DMS 273 treated with DMSO at 0.1 percent for 48 hours (cell line): ENCODE measurements around the gene FAM171A2.
A peak's percentile ranks its signal among the peaks of the same experiment; 100 is the strongest.
"Not testable (repeated sequence)": the region's sequence is repeated elsewhere in the genome, so short reads cannot be mapped to it uniquely, and the experiment has no call there.

Experiments used
- DNase-seq: peaks from one replicate; lab custom pipeline; 2025; lab: John Stamatoyannopoulos, UW

Gene FAM171A2

DNA sequence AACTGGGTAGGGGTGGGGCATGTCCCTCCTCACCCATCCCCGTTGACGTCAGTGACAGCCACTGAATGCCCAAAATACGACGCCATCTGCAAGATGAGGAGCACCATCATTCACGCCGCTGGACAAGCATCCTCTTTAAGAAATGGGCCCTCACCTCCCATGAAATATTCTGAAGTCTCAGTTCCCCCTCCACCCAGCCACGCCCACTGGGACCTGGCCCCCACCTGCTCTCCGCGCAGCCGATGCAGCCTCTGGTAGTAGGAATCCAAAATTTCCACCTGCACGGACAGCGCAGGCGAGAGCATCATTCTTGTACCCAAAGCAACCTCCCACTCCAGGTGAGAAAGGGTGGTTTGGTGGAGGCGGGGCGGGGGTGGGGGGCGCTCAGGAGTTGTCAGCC, 20.2 kb upstream of the FAM171A2 start:
- DNase-seq: no peak

DNA sequence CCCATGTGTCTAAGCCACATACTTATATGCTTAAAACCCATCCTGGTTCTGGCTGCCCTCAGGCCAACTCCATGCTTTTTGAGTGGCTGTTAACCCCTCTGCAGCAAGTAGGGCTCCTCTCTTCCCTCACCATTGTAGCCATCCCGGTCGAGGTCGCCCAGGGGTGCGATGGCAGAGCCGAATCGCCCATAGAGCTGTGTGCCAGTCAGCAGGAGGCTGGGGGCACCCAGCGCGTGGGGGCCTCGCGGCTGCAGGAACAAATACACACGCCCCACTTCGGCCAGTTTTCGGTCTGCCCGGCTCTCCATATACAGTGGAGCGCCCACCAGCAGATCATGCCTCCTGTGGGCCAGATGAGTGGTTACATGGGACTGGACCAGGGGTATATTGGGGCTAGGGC, 19.7 kb upstream of the FAM171A2 start:
- DNase-seq: no peak

DNA sequence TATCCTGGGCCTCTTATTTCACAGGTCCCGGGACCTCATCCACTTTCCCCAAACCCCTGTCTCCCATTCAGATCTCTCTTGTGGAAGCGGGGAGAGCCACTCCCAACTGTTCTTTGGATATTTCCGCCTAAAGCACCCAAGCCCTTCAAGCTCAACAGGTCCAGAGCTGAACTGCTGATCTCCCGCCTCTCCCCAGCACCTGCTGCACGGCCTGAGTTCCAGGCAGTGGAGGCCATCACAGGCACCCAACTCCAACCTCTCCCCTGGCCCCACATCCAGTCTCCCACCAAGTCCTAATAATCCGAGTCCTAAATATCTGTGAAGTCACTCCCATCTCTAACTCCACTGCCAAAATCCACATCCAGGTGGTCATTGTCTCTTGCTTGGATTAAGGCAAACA, 19.3 kb upstream of the FAM171A2 start:
- DNase-seq: peak; percentile 24

DNA sequence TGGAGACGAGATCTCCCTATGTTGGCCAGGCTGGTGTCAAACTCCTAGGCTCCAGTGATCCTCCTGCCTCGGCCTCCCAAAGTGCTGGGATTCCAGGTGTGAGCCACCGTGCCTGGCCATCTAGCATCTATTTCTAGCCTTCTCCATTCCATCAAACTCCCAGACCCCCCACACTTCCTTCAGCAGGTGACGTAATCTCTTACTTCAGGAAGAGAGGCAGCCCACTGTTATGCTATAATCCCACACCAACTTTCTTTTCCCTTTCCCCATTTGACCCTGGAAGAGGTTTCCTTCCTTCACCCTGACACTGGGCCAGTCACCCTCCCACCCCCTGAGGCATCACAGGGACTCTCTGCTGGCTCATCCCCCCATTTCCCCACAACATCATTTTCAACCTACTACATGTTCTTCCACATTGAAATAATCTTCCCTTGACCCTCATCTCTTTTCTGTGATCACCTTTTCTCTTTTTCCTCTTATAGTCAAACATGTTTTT, 18.2 kb upstream of the FAM171A2 start:
- no peak for DNase-seq

DNA sequence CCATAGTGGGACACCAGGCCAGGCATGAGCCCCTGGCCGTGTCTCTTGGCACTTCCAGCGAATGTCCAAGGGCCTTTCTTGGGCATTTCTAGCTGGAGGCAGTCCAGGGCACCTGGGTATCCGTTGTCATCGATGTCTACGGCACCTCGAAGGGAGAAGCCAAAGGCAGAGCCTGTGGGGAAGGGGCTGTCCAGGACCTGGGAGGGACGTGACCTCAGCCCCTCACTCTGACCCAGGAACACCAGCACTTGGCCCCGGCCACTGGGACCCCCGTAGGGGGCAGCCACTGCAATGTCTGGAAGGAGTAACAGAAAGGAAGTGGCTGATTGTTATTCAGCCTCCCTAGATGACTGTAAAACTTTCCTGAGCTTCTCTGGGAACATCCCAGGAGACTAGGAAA, 17.1 kb upstream of the FAM171A2 start:
- DNase-seq: no peak

DNA sequence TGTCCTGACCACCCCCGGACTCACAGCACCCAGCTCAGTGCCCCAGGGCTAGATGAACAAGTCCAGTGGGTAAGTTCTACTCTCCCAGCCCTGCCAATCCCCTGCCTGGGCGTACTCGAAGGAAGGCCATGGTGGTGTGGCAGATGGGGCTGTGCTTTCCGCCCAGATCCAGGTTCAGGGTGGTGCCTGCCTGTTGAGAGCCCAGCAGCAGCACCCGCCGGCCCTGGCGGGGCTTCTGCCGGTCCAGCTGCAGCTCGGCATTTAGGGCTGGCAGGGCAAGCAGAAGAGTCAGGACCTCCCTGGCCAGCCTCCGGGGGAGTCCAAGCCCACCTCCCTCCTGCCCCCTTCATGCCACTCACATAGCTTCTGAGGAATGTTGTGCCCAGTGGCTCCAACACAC, 16.2 kb upstream of the FAM171A2 start:
- DNase-seq: no peak

DNA sequence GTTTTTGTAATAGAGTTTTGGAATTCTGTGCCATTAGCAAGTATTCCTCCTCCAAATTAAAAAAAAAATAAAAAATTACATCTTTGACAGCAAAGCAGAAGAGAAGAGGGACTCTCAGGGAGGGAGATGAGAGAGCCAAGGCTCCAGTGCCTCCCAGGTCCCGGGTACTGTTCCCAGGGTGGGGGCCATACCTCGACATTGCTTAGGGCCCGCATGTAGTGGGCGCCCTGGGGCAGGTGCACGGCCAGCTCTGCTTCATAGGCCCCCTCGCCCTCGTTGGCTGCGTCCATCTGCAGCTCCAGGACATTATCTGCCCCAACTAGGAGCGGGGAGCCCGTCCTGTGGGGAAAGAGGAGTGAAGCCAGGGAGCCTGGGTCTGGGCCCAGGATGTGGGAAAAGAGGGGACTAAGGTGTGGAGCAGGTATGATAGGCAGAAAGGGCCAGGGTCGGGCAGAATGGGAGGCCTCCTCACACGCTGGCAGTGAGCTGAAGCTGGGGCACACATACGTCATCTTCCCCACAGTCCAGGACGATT, 14.6 kb upstream of the FAM171A2 start:
- DNase-seq: no peak

DNA sequence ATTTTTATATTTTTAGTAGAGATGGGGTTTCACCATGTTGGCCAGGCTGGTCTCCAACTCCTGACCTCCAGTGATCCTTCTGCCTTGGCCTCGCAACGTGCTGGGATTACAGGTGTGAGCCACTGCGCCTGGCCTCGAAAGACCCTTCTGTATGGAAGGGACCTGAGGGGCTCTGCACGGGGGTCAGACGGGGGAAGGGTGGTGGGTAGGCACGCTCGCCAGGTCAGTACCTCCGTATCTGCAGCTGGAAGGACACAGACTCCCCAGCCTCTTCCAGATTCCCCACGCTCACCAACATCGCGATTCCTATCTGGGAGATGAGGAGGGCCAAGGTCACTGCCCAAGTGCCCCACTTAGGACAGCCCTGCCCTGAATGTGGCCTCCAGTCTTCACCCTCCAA, 13.1 kb upstream of the FAM171A2 start:
- DNase-seq: no peak

DNA sequence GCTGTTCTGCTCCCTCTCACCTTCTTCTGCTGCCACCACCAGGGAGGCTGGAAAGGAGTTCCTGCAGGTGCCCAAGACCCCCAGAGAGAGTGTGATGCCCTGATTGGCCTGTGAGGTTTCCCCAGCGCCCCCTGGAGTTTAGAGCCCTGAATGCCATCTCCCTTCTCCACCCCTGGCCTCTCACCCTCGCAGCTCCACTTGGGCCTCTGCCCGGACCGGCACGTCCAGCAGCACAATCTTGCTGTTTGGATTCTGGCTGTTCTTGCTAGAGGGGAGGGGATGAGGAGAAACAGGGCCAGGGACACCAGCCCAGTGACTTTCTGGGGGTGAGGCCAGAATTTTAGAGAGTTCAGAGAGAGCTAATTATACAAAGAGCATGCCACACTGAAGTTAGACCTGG, 12.5 kb upstream of the FAM171A2 start:
- no peak for DNase-seq

DNA sequence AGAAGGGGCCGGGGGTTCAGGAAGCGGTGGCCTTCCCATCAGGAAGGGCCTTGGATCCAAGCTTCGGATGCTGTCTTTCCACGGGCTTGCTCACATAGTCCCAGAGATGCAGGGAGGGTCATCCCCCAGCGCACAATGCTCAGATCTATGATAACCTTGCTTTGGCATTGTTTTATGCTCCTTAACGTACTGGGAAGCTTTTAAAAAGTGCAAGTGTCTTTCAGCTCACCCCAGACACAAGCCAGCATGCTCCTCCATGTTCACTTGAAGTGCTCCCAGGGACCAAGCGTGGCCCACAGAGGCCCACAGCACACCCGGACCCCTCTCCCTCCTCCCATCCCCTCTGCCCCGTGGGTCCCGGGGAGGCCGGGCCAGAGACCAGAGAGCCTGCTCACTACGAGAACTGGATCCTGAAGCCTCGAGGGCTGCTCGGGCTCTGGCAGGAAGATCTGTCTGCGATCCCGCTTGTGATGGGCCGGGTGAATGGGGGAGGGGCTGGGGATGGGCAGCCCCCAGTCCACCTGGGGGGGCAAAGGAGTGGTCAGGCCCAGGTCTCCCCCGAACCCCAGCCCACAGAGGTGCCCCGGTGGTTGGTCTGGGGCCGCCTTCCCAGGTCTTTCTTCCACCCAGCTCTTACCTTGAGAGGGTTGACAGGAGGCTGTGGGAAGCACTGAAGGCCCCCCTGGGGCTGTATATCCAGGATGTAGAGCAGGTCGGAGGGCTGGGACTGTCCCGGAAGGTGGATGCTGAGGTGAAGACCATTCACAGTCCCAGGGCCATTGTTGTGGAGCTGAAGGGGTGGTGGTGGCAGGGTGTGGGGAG, 11.8 kb upstream of the FAM171A2 start:
- no peak for DNase-seq

DNA sequence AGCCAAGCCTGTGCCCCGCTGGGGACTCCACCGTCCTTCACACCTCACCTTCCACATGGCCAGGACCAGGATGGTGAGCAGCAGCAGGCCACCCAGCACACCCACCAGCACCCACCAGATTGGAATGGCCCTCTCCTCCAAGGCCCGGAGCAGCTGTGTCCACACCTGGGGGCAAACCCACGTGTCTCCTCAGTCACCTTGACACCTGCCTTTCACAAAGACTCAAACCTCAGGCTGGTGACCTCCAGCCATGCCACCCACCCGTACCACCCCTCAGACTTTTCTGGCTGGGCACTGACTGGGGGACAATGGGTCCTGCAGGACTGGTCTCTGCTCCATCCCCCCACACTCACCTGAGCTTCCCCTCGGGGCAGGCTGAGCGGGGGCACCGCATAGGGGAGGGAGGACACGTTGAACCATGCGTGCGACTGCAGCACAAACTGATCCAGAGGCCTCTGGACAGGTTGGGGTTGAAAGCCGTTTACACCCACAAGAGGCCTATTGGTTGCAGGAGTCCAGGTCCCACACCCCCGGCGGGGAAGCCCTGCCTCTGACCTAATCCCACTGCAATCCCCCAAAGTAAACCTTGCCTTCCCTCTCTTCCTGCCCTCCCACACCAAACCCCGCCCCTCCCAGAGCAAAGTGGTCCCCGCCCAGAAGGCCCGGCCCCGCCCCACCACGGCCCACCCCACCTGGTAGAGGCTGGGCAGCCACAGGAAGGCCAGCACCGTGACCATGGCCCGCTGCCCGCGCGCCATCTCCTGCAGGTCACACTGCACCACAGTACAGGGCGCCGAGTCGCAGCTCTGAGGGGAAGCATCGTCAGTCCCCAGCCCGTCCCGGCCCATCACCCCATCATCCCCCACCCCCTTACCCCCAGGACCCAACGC, 10.9 kb upstream of the FAM171A2 start:
- DNase-seq: no peak

DNA sequence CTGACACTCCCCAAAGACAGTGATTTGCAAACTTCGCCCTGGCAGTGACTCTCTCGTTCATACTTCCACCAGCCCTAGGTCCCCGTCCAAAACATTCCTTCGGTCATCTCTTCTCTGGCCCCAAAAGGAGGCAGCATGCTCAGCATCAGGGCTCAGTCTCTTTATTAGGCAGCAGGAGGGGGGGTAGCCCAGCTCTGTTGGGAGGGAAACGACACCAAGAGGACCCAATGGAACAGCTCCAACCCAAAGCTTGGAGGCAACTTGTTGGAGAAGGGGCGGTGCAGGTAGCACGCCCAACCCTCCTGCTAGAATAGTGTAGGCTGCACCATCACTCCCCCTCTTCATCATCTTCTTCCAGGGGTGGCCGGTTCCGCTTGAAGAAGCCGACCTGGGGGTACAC, 8.4 kb upstream of the FAM171A2 start:
- no peak for DNase-seq

DNA sequence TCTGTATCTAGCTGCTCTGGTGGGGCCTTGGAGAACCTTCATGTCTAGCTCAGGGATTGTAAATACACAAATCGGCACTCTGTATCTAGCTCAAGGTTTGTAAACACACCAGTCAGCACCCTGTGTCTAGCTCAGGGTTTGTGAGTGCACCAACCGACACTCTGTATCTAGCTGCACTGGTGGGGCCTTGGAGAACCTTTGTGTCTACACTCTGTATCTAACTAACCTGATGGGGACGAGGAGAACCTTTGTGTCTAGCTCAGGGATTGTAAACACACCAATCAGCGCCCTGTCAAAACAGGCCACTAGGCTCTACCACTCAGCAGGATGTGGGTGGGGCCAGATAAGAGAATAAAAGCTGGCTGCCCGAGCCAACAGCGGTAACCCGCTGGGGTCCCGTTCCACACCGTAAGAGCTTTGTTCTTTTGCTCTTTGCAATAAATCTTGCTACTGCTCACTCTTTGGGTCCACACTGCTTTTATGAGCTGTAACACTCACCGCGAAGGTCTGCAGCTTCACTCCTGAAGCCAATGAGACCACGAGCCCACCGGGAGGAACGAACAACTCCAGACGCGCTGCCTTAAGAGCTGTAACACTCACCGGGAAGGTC, 5.9 kb upstream of the FAM171A2 start:
- DNase-seq: not testable (repeated sequence)

DNA sequence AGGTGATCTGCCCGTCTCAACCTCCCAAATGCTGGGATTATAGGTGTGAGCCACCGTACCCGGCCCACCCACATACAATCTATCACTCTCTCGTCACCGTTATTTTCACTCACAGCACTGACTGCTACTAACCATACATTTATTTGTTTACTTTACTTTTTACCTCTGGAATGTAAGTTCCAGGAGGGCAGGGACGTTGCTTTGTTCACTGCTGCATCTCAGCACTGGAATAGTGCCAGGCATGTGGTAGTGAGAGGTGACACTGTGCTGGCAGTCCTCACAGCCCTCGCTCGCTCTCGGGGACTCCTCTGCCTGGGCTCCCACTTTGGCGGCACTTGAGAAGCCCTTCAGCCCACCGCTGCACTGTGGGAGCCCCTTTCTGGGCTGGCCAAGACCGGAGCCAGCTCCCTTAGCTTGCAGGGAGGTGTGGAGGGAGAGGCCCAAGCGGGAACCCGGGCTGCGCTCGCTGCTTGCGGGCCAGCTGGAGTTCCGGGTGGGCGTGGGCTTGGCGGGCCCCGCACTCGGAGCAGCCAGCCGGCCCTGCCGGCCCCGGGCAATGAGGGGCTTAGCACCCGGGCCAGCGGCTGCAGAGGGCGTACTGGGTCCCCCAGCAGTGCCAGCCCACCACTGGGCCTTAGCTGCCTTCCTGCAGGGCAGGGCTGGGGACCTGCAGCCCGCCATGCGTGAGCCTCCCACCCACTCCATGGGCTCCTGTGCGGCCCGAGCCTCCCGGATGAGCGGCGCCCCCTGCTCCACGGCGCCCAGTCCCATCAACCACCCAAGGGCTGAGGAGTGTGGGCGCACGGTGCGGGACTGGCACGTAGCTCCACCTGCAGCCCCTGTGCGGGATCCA, 5.0 kb upstream of the FAM171A2 start:
- DNase-seq: not testable (repeated sequence)

DNA sequence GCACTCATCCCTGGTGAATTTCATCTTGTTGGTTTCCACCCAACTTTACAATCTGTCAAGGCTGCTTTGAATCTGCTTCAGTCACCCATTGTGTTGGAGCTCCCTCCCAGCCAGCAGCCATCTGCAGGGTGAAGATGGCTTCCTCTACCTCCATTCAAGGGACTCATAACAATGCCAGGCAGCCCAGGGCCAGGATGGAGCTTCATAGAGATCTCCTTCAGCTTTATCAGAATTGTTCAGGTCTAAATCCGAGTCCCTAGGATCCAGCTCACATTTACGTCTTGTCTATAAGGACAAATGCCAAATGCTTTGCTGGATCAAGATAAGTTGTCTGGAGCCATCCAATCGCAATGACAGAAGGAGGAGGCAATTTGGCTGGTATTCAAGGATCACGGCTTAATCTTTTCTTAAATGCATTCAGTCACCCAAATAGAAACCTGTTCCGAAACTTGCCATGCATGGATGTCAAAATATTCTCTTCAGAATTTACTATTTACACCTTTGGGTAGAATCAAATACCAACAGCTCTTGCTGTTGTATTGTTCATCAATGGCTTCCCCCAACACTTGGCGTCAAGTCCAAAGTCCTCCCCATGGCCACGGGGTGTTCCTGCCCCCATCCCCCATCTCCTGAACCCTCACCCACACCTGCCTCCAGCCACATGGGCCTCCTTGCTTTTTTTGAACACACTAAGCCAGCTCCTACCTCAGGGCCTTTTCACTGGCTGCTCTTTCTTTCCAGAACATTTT, 3.8 kb upstream of the FAM171A2 start:
- DNase-seq: no peak

DNA sequence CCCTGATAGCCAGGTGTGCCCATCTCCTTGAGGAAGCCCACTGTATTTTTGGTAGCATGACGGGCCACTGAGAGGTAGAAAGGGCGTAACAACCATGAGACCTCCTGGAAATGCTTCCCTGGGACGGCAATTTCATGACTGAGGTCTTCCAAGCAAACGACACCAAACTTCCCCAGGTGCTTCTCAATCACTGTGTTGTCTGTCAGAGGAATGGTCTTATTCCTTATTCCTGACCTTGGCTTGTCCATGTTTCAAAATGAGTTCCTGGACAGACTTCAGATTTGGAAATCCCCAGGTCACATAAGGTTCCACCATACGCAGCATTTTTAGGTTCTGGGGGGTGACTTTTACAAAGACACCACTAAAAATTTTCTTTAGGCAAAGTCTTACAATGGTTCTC, 1.4 kb upstream of the FAM171A2 start:
- not testable (repeated sequence) for DNase-seq

DNA sequence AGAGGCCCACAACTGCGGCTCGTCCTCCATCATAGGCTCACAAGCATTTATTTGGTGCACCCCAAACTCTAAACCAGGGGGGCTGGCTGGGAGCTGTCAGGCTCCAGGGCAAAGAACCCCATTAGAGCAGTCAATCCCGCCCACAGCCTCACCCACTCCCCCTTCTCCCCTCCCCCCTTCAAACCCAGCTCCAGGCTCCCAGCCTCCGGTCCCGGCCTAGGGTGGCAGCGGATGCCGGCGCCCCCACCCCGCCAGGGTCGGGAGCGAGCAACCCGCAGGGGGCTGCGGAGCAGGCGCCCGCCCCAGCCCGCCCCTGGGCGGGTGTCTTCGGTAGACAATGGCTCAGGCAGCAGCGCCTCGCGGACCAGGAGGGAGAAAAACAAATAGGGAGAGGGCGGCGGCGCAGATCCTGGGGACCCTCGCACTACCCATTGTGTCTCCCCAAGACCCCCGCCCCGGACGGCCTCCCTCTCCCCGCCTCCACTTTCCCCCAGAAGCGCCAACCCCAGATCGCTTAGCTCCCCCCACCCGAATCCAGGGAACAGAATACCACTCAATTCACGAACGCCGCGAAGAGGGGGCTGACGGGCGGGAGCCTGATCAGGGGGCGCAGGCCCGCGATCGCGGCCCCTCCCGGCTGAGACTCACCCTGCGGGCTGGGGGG, 572 bp downstream of the FAM171A2 start:
- no peak for DNase-seq

DNA sequence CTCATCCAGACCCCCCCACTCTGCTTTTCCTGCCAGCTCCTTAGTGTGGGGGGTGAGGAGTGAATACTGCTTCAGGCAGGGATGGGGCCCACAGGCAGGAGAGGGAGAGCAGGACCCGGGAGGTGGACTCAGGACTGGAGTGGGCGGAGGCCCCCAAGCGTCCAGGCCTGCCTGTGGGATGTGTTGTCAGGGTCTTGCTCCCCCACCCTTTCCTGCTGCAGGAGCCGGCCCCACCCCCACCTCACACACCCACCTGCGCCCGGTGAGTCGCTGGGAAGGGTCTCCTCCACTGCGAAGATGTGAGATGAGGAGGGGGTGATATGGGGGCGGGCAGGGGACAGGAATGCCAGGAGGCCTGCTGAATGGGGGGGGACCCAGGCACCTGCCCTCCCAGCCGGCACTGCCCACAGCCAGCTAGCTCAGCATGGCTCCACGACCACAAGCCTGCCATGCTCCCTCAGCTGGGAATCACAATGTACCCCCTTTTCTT, 1.1 kb downstream of the FAM171A2 start:
- DNase-seq: no peak

DNA sequence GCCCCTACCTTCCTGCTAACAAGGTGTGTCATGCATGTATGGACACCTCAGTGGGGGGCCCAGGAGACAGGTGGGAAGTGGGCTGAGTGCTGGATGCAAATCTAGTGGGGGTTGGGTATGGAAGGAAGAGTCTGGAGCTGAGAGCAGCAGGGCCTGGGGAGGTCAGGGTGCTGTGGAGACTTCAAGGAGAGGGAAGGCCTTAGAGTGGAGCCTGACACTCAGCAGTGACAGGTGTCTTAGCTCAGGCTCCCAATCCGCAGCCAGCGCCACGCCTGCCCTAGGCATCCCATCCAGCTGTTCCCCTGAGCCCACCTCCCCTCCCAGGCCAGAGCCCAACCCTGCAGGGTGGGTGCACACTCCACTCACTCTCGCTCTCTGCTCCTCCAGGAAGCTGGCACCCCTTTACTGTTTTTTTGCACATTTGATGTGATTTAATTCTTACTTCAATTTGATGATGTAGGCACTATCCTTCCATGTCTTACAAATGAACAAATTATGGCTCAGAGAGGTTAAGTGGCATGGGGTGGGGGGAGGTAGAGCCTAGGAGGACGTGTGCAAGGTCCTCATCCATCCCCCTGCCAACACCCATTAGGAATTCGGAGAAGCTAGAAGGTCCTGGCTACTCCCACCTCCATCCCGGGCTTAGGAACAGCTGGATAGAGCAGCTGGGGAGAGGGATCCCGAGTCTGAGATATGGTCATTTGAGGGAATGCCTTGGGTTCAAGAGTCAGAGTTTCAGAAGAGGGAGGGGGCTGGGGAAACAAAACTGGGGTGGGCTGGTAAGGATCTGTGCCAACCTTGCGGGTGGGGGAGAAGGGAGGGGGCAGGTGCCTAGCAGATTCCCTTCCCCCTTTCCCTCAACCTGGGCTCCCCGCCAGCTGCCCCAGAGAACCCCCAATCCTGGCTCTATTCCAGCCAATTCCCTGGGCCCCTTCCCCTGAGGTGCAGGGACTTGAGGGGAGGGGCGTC, 2.1 kb downstream of the FAM171A2 start:
- no peak for DNase-seq
